NCI-H2081 (cell line): ENCODE data around the gene ROR1.
"Not testable (repeated sequence)": the region's sequence is repeated elsewhere in the genome, so short reads cannot be mapped to it uniquely, and the experiment has no call there.

ENCODE experiments used
- DNase-seq, 2 experiments: peaks; one replicate each; lab custom pipeline; 2025; lab: John Stamatoyannopoulos, UW

ROR1 gene

GRCh38 chr1:63758791-63759190 lies 15.0 kb upstream of the ROR1 start:
- DNase-seq = peak in 1 of 2 experiments; percentile 34

DNA sequence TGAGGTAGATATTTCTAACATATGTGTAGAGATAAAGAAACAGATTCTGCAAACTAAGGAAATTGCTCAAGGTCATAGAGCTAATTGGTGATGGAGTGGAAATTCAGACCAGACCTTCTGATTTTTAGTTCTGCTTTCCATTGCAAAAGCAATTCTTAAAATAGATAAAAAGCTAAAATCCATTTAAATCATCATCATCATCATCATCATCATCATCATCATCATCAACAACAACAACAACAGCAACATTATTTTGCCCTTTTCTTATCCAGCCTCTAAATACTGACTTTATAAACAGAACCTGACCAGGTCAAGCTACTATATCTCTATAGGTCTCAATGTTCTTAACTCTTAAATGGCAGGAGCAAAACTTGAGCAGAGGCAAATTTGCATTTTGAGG lies 14.0 kb upstream of the ROR1 start:
- DNase-seq = no peak

DNA sequence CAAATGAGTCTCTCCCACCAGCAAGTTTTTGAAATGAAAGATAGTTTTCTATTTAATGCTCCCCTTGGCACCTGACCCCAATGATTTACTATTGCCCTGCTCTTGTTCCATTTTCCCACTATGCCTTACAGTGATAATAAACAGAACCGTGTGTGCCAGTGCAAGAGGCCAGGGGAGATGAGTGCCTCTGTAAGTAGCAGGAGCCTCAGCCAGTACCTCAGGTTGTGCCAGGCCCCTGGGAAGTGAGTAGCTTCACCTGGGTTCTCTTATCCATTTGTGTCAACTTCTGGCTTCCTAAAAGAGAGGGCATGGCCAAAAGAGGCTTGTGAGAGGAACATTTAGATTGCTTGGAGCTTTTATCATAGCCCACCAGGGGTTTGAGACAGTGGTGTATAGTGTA lies 3.4 kb upstream of the ROR1 start:
- no peak for DNase-seq

- no peak for DNase-seq
Observed at GRCh38 chr1:63772201-63772600, 1.6 kb upstream of the ROR1 start.

- DNase-seq = no peak
Observed at GRCh38 chr1:63772876-63773275, 941 bp upstream of the ROR1 start.

GRCh38 chr1:63773496-63773814 lies 362 bp upstream of the ROR1 start:
- DNase-seq = no peak

DNA sequence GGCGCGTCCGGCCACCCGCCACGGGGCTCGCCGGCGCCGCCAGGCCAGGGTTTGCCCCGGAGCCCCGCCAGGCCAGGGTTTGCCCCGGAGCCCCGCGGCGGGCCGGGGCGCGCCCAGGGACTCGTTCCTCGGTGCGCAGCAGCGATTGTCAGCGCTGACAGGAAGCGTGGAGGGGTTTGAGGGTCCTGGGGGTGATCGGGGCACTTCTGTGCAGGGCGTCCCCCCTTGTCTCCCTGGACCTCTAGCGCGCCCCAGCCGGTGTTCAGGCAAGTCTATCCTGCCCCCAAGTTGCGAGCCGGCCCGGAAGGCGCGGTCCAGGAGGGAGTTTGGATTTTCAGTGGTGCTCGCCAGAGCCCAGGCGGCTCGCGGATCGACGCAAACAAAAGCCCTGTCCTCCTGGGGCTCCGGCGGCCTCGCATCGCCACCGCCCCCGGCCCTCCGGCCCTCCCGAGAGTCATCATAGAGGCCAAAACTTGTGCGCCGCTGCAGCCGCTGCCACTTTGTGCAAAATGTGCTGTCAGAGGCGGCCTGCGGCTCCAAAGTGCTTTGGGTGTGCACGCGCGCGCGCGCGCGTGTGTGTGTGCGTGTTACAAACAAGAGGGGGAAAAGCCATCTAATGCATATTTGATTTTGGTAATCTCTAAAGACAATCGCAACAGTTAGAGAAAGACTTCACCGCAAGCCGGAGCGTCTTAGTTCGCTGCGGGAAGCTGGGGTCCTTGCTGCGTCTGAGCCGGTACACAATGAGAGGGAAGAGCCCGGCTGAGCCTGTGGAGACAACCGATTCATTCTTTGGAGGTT lies 1.0 kb downstream of the ROR1 start:
- peak in 1 of 2 experiments; percentile 43 for DNase-seq

DNA sequence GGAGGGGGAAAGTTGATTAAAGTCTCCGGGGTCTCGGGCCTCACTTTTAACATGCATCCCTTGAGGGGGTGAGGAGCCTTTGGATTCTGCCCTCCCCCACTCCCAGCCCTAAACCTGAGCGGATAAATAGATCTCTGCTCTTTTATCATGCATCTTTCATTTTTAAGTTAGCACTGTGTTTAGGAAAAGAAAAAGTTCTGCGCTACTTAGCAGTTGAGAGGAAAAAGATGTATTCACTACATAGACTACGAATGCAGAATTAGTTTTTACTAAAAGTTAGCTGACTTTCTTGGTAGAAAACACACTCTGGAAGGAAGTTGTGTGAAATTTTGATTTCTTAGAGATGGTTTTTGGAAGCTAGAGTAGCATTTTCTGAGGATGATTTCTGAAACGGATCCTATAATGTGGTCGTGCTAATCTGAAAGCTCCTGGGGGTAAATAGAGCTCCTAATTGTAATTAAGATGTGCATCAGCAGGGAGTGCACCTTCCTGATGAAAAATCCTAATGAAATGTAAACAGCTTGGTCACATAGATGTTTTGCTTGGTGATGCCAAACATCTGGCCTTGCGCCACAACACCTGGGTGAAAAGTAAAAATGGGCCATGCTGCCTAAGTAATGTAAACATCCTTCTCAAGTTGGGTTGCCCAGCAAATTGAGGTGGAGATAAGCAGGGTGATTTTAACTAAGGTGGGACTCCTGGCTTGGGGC lies 1.8 kb downstream of the ROR1 start:
- no peak for DNase-seq

GRCh38 chr1:63777286-63777685 lies 3.5 kb downstream of the ROR1 start:
- no peak for DNase-seq

DNA sequence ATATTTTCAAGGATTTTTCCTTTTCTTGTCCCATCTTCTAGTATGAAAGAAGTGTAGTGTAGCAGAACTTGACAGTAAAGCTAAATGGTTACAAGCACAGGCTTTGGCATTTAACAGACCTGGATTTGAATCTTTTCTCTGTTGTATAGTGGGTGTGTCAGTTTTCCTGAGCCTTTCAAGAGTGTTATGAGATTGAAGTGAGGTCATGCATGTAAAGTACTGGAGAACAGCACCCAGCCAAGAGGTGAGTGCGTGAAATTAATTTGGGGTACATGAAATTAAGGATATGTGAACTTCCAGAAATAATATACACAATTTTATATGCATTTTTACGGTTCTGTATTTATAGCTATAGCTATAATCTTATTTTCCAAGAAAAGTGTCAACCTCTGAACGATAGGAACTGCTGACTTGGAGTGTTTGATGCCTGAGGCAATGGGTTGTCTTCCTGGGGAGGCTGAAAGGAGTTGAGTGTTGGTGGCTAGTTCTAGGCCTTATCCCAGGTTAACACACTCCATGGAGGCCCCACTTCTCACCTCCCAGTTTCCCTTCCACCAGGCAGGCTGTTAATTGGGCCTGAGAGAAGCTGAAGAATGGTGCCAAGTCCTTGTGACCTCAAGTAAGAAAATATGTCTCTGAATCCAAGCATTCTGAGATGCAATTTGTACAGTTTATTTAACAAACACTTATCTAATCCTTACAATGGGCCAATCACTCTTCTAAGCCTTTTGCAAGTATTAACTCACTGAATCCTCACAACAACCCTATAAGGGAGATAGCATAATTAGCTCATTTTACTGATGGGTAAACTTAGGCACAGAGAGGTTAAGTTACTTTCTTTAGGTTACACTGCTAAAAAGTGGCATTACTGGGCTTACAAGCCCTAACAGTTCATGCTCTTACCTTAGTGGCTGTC lies 4.4 kb downstream of the ROR1 start:
- no peak for DNase-seq

GRCh38 chr1:63779338-63780211 lies 5.8 kb downstream of the ROR1 start:
- DNase-seq = no peak

DNA sequence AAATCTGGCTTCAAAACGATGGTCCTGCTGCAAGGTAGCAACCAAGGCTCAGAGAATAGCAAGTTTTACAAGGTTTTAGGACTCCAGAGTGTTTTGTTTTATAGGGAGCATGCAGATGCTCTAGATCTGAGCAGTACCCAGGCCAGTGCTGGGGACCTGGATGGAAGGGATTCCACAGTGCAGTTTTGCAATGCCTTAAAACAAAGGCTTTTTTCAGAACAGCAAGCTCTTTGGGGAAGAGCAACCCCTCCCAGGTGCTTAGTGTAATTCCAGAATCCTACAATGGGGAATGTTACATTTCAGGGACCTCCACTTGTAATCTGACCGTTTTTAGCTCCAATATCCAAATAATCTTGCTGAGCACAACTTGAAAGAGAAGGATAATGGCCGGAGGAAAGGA lies 6.7 kb downstream of the ROR1 start:
- no peak for DNase-seq

GRCh38 chr1:63782982-63783381 lies 9.2 kb downstream of the ROR1 start:
- DNase-seq = no peak

DNA sequence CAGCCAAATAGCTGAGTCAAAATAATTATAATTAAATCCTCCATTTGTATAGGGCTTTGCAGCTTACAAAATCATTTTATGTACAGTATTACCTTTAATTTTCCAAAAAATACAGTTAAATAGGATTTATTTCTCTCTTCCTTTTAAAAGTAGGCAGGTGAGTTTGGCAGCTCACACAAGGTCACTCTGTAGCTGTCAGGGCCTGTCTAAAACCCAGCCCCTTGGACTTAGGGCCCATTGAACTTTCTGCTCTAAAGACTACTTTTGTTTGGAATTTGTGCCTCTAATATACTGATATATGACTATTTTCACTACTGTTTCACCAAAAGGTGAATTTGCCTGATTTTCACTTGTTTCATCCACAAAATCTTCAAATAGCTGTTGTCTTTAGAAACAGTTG lies 10.3 kb downstream of the ROR1 start:
- DNase-seq = no peak

GRCh38 chr1:63784489-63785390 lies 10.9 kb downstream of the ROR1 start:
- DNase-seq = no peak

DNA sequence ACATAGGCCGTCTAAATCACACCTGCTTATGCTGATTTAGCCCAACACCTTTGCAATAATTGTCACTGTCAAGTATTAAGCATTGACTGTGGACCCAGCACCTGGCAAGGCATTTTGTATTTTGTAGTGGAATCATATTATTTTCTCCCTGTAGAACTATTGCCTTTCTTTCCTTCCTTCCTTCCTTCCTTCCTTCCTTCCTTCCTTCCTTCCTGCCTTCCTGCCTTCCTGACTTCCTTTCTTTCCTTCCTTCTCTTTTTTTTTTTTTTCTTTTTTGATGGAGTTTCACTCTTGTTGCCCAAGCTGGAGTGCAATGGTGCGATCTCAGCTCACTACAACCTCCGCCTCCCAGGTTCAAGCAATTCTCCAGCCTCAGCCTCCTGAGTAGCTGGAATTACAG lies 13.5 kb downstream of the ROR1 start:
- DNase-seq = not testable (repeated sequence)

- peak in 1 of 2 experiments; percentile 33 for DNase-seq
Observed at GRCh38 chr1:63787875-63788274, 14.1 kb downstream of the ROR1 start.

DNA sequence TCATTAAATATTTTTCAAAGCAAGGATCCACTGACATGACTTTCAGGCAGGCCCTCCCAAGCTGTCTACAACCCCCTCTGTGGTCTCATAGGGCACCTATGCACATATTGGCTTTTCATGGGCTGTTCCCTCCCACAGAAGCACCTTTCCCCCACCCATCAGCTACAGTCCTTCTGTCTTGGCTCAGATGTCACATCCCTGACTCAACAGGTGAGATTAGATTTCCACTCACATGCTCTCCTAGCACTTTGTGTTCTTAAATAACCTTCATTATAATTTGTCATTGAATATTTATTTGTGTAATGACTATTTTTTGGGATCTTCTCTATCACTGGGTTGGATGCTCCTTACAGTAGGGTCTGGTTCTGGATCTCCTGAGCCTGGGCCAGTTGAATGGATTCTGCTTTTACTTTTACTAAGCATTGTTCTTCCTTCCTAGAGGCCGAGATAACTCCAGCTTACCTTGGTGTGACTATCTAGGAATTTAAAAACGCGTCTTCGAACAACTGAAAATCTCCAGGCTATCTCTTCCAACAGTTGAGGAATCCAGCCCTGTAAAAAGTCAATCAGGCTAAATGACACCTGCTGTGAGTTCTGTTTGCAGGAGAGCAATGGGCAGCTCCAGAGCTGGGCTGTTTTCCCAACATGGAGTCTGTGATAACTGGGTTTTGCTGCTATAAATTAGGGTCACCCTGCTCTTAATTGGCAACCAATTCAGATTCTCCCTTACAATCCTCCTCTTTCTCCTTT lies 16.2 kb downstream of the ROR1 start:
- DNase-seq = no peak

- DNase-seq = no peak
Observed at GRCh38 chr1:63790989-63791388, 17.2 kb downstream of the ROR1 start.

- no peak for DNase-seq
Observed at GRCh38 chr1:63792152-63792551, 18.3 kb downstream of the ROR1 start.
